K562 (cell line): ENCODE results near the gene RAD23B.

Source experiments
- HSF4 ChIP-seq: fragments of 250-450 bp; sonication (Bioruptor Pico); IDR thresholded peaks from 2 replicates; pipeline ENCODE4 v2.1.2; 2022; ENCODE audit warnings: mild to moderate bottlenecking, moderate library complexity, borderline replicate concordance
- SREBF2 ChIP-seq: sonication (generic); formaldehyde crosslinking; IDR thresholded peaks from 2 replicates; pipeline ENCODE4 v1.4.0; 2020; ENCODE audit warnings: mild to moderate bottlenecking, missing genetic modification reagents
- SUPT5H ChIP-seq: fragments of 450-650 bp; IDR thresholded peaks from 2 replicates; pipeline ENCODE4 v1.6.1; 2016
- ZNF121 ChIP-seq: sonication (generic); formaldehyde crosslinking; conservative IDR thresholded peaks from 2 replicates; pipeline ENCODE4 v1.8.0; 2022; ENCODE audit warnings: missing genetic modification reagents

DNA sequence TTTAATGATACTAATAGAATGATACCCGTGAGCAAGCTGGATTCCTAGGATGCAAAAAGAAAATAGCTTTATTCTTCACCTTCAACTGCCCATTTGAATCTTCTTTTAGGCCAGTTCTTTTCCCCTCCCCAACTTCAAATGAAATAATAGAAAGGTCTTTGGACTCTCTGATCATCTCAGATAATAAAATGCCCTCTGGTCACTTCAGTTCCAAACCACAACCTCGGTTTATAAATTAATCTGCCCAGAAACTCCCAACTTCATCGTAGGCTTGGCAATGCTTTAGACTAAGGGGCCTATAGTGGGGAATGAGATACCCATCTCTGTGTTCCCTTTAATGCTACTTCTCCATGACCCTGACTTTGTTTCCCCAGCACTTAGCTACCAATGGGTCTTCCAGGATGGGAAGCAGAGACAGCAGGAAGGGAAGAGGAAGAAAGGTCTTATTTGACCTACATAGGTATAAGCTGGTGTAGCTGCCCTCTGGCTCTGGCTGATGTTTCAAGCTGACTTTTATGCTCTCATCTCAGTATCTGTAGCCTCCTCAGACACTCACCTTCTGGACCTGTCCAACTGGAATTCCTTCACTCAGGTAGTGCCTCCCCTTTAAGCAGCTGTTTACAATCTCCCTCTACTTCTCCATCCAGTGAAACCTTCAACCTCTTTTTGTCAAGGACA is 47.2 kb upstream of the RAD23B start:
- TF ChIP-seq SUPT5H = no peak
- TF ChIP-seq HSF4 (CRISPR knock-in tag) = no peak
- no peak for TF ChIP-seq ZNF121 (CRISPR knock-in tag)
- no peak for TF ChIP-seq SREBF2
